ENCODE results near the gene MSRB1. TPM values are rescaled to one million over a fixed set of nuclear protein-coding genes. Genes with fewer than 3 reads are reported as not detected.

MSRB1 gene
- total RNA-seq, 1 donor from 2014 or later, result 23.7 TPM

GRCh38 chr16:1917056-1917664, 25.8 kb downstream of the MSRB1 start:
- H3K4me1 ChIP-seq (ENCODE audit: insufficient read depth, low read length), result no peaks in the 10 kb centered on the region
- H3K9ac ChIP-seq (ENCODE audit: low read length), result no peak overlapping the region
- no peak overlapping the region for H3K27ac Mint-ChIP-seq (ENCODE audit: unreplicated experiment)
- H3K9me3 Mint-ChIP-seq (ENCODE audit: unreplicated experiment), result no peaks in the 10 kb centered on the region
- TF ChIP-seq EZH2 (IDR thresholded peaks at IDR 0.05; ENCODE audit: insufficient read depth, low read length) (peak; percentile 94), CTCF (IDR thresholded peaks at IDR 0.05; ENCODE audit: insufficient read depth, low read depth, low read length) (no peak)
- H2AFZ ChIP-seq (ENCODE audit: low read depth, low read length), result no peak overlapping the region
- peaks cover 2% of the 10 kb centered on the region for H3K4me1 Mint-ChIP-seq (ENCODE audit: low read depth, unreplicated experiment)
- H3K79me2 ChIP-seq (ENCODE audit: insufficient read depth, low read length), result no peaks in the 10 kb centered on the region
- DNase-seq (ENCODE audit: low read depth) (no peak), FAIRE-seq (no peak)
- no peak overlapping the region for H3K4me3 ChIP-seq (ENCODE audit: insufficient read depth, low read depth, low read length)
- no peak overlapping the region for H3K27ac ChIP-seq (ENCODE audit: low read depth, low read length)
- peaks cover 57% of the 10 kb centered on the region for H3K27me3 ChIP-seq (ENCODE audit: insufficient read depth, low read length)
- no peak overlapping the region for H3K4me2 ChIP-seq (ENCODE audit: low read length)
- no peaks in the 10 kb centered on the region for H3K36me3 ChIP-seq (ENCODE audit: insufficient read depth, low read length)
- H4K20me1 ChIP-seq (ENCODE audit: insufficient read depth, low read length), result no peaks in the 10 kb centered on the region
- no peaks in the 10 kb centered on the region for H3K9me3 ChIP-seq (ENCODE audit: insufficient read depth, low read depth, low read length)
- H3K27me3 Mint-ChIP-seq (ENCODE audit: low read depth, unreplicated experiment), result peaks cover 58% of the 10 kb centered on the region
- H3K4me3 Mint-ChIP-seq (ENCODE audit: unreplicated experiment), result no peak overlapping the region
- H3K36me3 Mint-ChIP-seq (ENCODE audit: low read depth, unreplicated experiment), result no peaks in the 10 kb centered on the region

GRCh38 chr16:1916640-1916990, 26.4 kb downstream of the MSRB1 start:
- peaks cover 57% of the 10 kb centered on the region for H3K27me3 ChIP-seq (ENCODE audit: insufficient read depth, low read length)
- no peak overlapping the region for H3K9ac ChIP-seq (ENCODE audit: low read length)
- H3K27ac Mint-ChIP-seq (ENCODE audit: unreplicated experiment), result no peak overlapping the region
- H3K9me3 Mint-ChIP-seq (ENCODE audit: unreplicated experiment), result no peaks in the 10 kb centered on the region
- no peaks in the 10 kb centered on the region for H3K36me3 Mint-ChIP-seq (ENCODE audit: low read depth, unreplicated experiment)
- FAIRE-seq (no peak), DNase-seq (ENCODE audit: low read depth) (no peak)
- no peaks in the 10 kb centered on the region for H3K9me3 ChIP-seq (ENCODE audit: insufficient read depth, low read depth, low read length)
- H2AFZ ChIP-seq (ENCODE audit: low read depth, low read length), result no peak overlapping the region
- H3K4me2 ChIP-seq (ENCODE audit: low read length), result no peak overlapping the region
- no peak overlapping the region for H3K27ac ChIP-seq (ENCODE audit: low read depth, low read length)
- H3K4me3 Mint-ChIP-seq (ENCODE audit: unreplicated experiment), result no peak overlapping the region
- H3K4me1 Mint-ChIP-seq (ENCODE audit: low read depth, unreplicated experiment), result peaks cover 2% of the 10 kb centered on the region
- no peaks in the 10 kb centered on the region for H3K79me2 ChIP-seq (ENCODE audit: insufficient read depth, low read length)
- H3K4me1 ChIP-seq (ENCODE audit: insufficient read depth, low read length), result no peaks in the 10 kb centered on the region
- H3K36me3 ChIP-seq (ENCODE audit: insufficient read depth, low read length), result no peaks in the 10 kb centered on the region
- peaks cover 57% of the 10 kb centered on the region for H3K27me3 Mint-ChIP-seq (ENCODE audit: low read depth, unreplicated experiment)
- TF ChIP-seq EZH2 (IDR thresholded peaks at IDR 0.05; ENCODE audit: insufficient read depth, low read length) (no peak), CTCF (IDR thresholded peaks at IDR 0.05; ENCODE audit: insufficient read depth, low read depth, low read length) (no peak)
- no peaks in the 10 kb centered on the region for H4K20me1 ChIP-seq (ENCODE audit: insufficient read depth, low read length)
- H3K4me3 ChIP-seq (ENCODE audit: insufficient read depth, low read depth, low read length), result no peak overlapping the region

Measured in astrocyte (in vitro differentiated cells and primary cell).